Fibroblast of mammary gland (primary cell): ENCODE results near the gene DPYSL4.

Source experiments
- DNase-seq: peaks from one replicate; pipeline ENCODE4 v3.0.0-alpha.2; 2010; ENCODE audit warnings: low read depth
- H3K4me3 ChIP-seq: 2 replicates; pipeline ENCODE4 v1.5.1; 2011; ENCODE audit warnings: low read depth, mild to moderate bottlenecking, low read length, moderate library complexity; ENCODE audit not compliant: control insufficient read depth
- CTCF ChIP-seq: conservative IDR thresholded peaks from 2 replicates; pipeline ENCODE4 v1.5.1; 2011; ENCODE audit warnings: low read depth, low read length, inconsistent platforms; ENCODE audit not compliant: control insufficient read depth, insufficient read depth

Gene DPYSL4

GRCh38 chr10:132166216-132166950, 20.4 kb upstream of the DPYSL4 start:
- no peak overlapping the region for H3K4me3 ChIP-seq
- TF ChIP-seq CTCF, result no peak
- no peak for DNase-seq

- no peak for TF ChIP-seq CTCF
- no peak for DNase-seq
- no peak overlapping the region for H3K4me3 ChIP-seq
Observed at GRCh38 chr10:132167041-132167674, 19.6 kb upstream of the DPYSL4 start.

GRCh38 chr10:132167976-132168375, 18.8 kb upstream of the DPYSL4 start:
- no peak for DNase-seq
- H3K4me3 ChIP-seq, result no peak overlapping the region
- TF ChIP-seq CTCF, result no peak

- TF ChIP-seq CTCF, result no peak
- H3K4me3 ChIP-seq, result no peak overlapping the region
Observed at GRCh38 chr10:132168571-132169030, 18.1 kb upstream of the DPYSL4 start.

GRCh38 chr10:132169031-132169765, 17.6 kb upstream of the DPYSL4 start:
- H3K4me3 ChIP-seq, result no peak overlapping the region
- no peak for DNase-seq
- no peak for TF ChIP-seq CTCF

More at GRCh38 chr10:132168571-132169030, 18.1 kb upstream of the DPYSL4 start:
- DNase-seq, result no peak

- TF ChIP-seq CTCF, result no peak
- no peak overlapping the region for H3K4me3 ChIP-seq
- no peak for DNase-seq
Observed at GRCh38 chr10:132169766-132170560, 16.8 kb upstream of the DPYSL4 start.
